KMS-11 (cell line): Measurements from ENCODE around the gene ADPGK.

ENCODE experiments used
- H2AFZ ChIP-seq: fragments of 200-600 bp; sonication (generic); 2 replicates; pipeline ENCODE4 v1.6.1; 2016; ENCODE audit warnings: antibody characterized with exemption, mixed run types, low read depth
- H3K27ac ChIP-seq: fragments of 200-600 bp; sonication (generic); 2 replicates; pipeline ENCODE4 v1.6.1; 2016; ENCODE audit warnings: mild to moderate bottlenecking, mixed run types
- H3K27me3 ChIP-seq: fragments of 200-600 bp; sonication (generic); 2 replicates; pipeline ENCODE4 v1.6.1; 2017; ENCODE audit warnings: mild to moderate bottlenecking, low read depth, mixed run types, moderate library complexity; ENCODE audit not compliant: insufficient read depth
- H3K36me3 ChIP-seq: fragments of 200-600 bp; sonication (generic); 2 replicates; pipeline ENCODE4 v1.6.1; 2017; ENCODE audit warnings: mild to moderate bottlenecking, mixed run types; ENCODE audit not compliant: insufficient read depth
- H3K4me1 ChIP-seq: fragments of 200-600 bp; sonication (generic); 2 replicates; pipeline ENCODE4 v1.6.1; 2016; ENCODE audit warnings: mild to moderate bottlenecking, low read depth, mixed run types; ENCODE audit not compliant: poor library complexity, severe bottlenecking
- H3K4me2 ChIP-seq: fragments of 200-600 bp; sonication (generic); 2 replicates; pipeline ENCODE4 v1.7.0; 2016; ENCODE audit warnings: mild to moderate bottlenecking, mixed run types
- H3K4me3 ChIP-seq: fragments of 200-600 bp; sonication (generic); IDR thresholded peaks from 2 replicates; pipeline ENCODE4 v1.6.1; 2017; ENCODE audit warnings: low read depth, low read length, mixed read lengths; ENCODE audit not compliant: insufficient read depth
- H3K79me2 ChIP-seq: fragments of 200-600 bp; sonication (generic); 2 replicates; pipeline ENCODE4 v1.6.1; 2016; ENCODE audit warnings: low read depth, mixed run types; ENCODE audit not compliant: insufficient read depth
- H3K9ac ChIP-seq: fragments of 200-600 bp; sonication (generic); 2 replicates; pipeline ENCODE4 v1.6.1; 2016; ENCODE audit warnings: mild to moderate bottlenecking, mixed run types
- H4K20me1 ChIP-seq: fragments of 200-600 bp; sonication (generic); 2 replicates; pipeline ENCODE4 v1.6.1; 2016; ENCODE audit warnings: mild to moderate bottlenecking, mixed run types; ENCODE audit not compliant: insufficient read depth
- TF ChIP-seq, protein P1 (sequence below): fragments of 200-600 bp; sonication (generic); conservative IDR thresholded peaks from 2 replicates; pipeline ENCODE4 v1.6.1; 2017; ENCODE audit warnings: low read depth, mild to moderate bottlenecking, antibody characterized with exemption, low read length, moderate library complexity, mixed read lengths

Gene ADPGK

DNA sequence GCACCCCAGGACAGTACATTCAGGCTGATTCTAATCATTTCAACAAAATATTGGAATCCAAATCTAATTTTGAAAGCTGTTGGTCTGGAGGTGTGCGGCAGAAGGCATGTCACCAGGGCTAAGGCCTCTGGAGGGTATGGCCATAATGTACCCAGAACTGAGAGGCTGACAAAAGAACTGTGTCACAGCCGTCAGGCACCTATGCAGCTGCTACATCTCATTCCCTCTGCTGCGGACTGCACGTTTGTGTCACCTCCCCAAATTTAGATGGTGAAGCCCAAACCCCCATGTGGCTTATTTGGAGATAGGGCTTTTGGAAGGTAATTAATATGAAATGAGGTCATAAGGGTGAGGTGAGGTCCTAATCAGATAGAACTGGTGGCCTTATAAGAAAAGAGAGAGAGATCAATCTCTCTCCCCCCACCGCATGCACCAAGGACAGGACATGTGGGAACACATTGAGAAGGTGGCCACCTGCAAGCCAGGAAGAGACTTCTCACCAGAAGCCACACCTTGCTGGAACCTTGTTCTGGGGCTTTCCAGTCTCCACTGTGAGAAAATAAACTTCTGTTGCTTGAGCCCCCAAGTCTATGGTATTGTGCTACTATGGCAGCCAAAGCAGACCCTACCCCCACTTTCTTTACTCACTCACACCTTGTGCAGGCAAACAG, 22.8 kb downstream of the ADPGK start:
- Histone ChIP-seq H2AFZ (no peak overlapping the region), H3K27me3 (no peaks in the 10 kb centered on the region), H3K27ac (no peak overlapping the region; the same call in 1 of the 2 replicates), H3K9ac (no peak overlapping the region), H3K36me3 (no peaks in the 10 kb centered on the region; the same call in 1 of the 2 replicates), H3K4me2 (no peak overlapping the region), H3K4me1 (peaks cover 12% of the 10 kb centered on the region), H3K4me3 (no peak overlapping the region), H4K20me1 (no peaks in the 10 kb centered on the region), H3K79me2 (peaks cover 18% of the 10 kb centered on the region; the same call in 1 of the 2 replicates)
- TF ChIP-seq, protein P1, sequence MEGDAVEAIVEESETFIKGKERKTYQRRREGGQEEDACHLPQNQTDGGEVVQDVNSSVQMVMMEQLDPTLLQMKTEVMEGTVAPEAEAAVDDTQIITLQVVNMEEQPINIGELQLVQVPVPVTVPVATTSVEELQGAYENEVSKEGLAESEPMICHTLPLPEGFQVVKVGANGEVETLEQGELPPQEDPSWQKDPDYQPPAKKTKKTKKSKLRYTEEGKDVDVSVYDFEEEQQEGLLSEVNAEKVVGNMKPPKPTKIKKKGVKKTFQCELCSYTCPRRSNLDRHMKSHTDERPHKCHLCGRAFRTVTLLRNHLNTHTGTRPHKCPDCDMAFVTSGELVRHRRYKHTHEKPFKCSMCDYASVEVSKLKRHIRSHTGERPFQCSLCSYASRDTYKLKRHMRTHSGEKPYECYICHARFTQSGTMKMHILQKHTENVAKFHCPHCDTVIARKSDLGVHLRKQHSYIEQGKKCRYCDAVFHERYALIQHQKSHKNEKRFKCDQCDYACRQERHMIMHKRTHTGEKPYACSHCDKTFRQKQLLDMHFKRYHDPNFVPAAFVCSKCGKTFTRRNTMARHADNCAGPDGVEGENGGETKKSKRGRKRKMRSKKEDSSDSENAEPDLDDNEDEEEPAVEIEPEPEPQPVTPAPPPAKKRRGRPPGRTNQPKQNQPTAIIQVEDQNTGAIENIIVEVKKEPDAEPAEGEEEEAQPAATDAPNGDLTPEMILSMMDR, result no peak

DNA sequence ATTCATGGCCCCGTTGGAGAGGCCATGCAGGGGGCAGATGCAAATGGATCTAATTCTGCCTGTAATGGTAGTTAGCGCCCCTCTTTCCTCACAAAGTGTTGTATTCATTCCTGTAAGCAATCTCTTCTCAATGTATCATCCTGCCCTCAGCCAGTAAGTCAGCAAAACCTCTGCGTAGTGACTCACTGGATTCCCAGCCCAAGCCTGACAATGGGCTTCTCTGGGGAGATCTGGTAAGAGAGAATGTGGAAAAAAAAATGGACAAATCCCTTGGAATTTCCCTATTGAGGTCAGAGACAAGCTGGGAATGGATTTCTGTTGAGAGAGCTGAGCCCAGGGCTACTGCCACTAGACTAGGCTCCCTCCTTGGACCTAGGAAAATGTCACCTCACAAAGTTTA, 25.4 kb downstream of the ADPGK start:
- H3K36me3 ChIP-seq, result peaks cover under 1% of the 10 kb centered on the region; the same call in 1 of the 2 replicates
- peaks cover 12% of the 10 kb centered on the region for H3K4me1 ChIP-seq
- no peak overlapping the region for H2AFZ ChIP-seq
- H3K9ac ChIP-seq, result no peak overlapping the region
- H3K4me2 ChIP-seq, result no peak overlapping the region
- TF ChIP-seq, protein P1, result no peak
- no peak overlapping the region for H3K27ac ChIP-seq
- H3K27me3 ChIP-seq, result no peaks in the 10 kb centered on the region
- no peaks in the 10 kb centered on the region; the same call in 1 of the 2 replicates for H3K79me2 ChIP-seq
- H4K20me1 ChIP-seq, result no peaks in the 10 kb centered on the region
- H3K4me3 ChIP-seq, result no peak overlapping the region

DNA sequence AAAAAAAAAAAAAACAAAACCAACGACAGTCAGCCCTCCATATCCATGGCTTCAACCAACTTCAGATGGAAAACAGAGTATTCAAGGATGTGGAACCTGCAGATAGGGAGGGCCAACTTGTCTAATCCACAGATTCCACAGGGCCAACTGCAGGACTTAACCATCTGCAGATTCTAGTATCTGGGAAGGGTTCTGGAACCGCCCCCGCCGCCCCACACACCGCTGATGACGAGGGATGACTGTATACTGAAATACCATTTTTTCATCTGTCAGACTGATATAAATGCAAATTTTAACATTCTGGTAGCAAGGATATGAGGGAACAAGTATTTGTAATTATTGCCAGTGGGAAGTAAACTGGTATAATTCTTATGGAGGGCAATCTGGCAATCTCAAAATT, 29.5 kb downstream of the ADPGK start:
- no peak overlapping the region for H3K9ac ChIP-seq
- no peaks in the 10 kb centered on the region for H3K4me1 ChIP-seq
- no peak overlapping the region for H3K4me3 ChIP-seq
- no peak overlapping the region for H3K27ac ChIP-seq
- TF ChIP-seq, protein P1, result no peak
- no peaks in the 10 kb centered on the region for H4K20me1 ChIP-seq
- H3K27me3 ChIP-seq, result no peaks in the 10 kb centered on the region
- H2AFZ ChIP-seq, result no peak overlapping the region
- no peaks in the 10 kb centered on the region for H3K79me2 ChIP-seq
- peaks cover 11% of the 10 kb centered on the region; the same call in 1 of the 2 replicates for H3K36me3 ChIP-seq
- no peak overlapping the region for H3K4me2 ChIP-seq

DNA sequence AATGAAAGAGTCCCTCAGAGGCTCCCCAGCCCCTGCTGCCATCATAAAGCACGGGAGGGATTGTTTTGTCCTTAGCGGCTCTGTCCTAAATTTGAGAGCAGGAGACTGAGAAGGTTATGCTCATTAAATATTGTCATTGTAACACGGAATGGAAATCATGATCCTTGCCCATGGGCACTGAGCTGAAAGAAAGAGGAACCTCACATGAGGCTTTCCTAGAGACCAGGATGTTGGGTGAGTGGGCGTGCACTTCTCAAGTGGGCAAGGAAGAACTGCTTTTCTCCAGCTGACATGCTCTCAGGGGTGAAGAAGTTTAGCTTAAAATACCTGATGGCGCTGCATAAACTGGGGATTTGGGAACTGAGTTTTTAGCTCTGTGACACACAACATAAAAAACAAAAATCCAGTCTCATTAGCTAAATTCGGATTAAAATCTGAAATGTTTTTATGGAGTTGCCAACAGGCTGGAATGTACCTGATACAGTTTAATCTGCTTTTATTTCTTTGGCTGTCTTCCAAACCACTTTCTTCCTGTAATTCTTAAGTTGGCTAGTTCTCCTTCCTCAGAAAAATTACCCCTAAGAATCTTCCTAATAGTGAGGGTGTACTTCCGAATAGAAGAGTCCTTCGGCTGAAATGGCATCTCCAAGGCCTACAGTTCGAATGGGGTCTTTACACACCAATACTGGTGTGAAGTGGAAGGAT, 31.7 kb downstream of the ADPGK start:
- H3K4me2 ChIP-seq, result no peak overlapping the region
- H4K20me1 ChIP-seq, result no peaks in the 10 kb centered on the region
- no peak overlapping the region for H3K27ac ChIP-seq
- H3K4me1 ChIP-seq, result no peaks in the 10 kb centered on the region
- no peak overlapping the region for H2AFZ ChIP-seq
- H3K36me3 ChIP-seq, result peaks cover 11% of the 10 kb centered on the region; the same call in 1 of the 2 replicates
- H3K4me3 ChIP-seq, result no peak overlapping the region
- H3K79me2 ChIP-seq, result no peaks in the 10 kb centered on the region
- no peaks in the 10 kb centered on the region for H3K27me3 ChIP-seq
- no peak overlapping the region for H3K9ac ChIP-seq
- TF ChIP-seq, protein P1, result no peak
